Endothelial cell of umbilical vein (primary cell): ENCODE measurements around the gene C14orf132. TPM values are rescaled to one million over a fixed set of nuclear protein-coding genes. Genes with fewer than 3 reads are reported as not detected.

Experiments used
- BruUV-seq: library from RNA; stranded (reverse); fragments of 400-500 nt; replicated peaks from 2 replicates; lab custom pipeline; 2021; lab: Mats Ljungman, UMichigan
- CTCF ChIA-PET: fragments of 300-600, 350-600 bp; sonication (Branson Sonifier 250); formaldehyde crosslinking; loops from one replicate; lab custom pipeline; 2021; ENCODE audit warnings: antibody characterized with exemption, inconsistent platforms; lab: Charles Lee
- POLR2A ChIA-PET: fragments of 300-600, 350-600 bp; sonication (Branson Sonifier 250); formaldehyde crosslinking; loops from one replicate; lab custom pipeline; 2021; ENCODE audit warnings: antibody characterized with exemption, inconsistent platforms; lab: Charles Lee
- DNase-seq: peaks from one replicate; pipeline ENCODE4 v3.0.0-alpha.2; 2011; ENCODE audit warnings: low read depth, low spot score
- FAIRE-seq: peaks from 2 replicates; lab custom pipeline; 2011; peaks lifted over from hg19 to GRCh38; lab: Jason Lieb, UNC
- H2AFZ ChIP-seq: 2 replicates; pipeline ENCODE4 v1.6.0; 2012; ENCODE audit warnings: low read depth, low read length, control low read depth, inconsistent platforms
- H3K27ac ChIP-seq: 2 replicates; pipeline ENCODE4 v1.5.1; 2011; ENCODE audit warnings: low read depth, mild to moderate bottlenecking, control low read depth, low read length, moderate library complexity; ENCODE audit not compliant: insufficient read depth
- H3K27me3 ChIP-seq, 2 experiments: 2 replicates each; pipeline versions ENCODE4 v1.6.0 to v1.6.1; 2011; ENCODE audit warnings: low read length in 2 of 2, mixed read lengths in 1 of 2; ENCODE audit not compliant: control insufficient read depth in 2 of 2, insufficient read depth in 2 of 2
- H3K36me3 ChIP-seq, 2 experiments: 2 replicates in 1 of 2; 3 replicates in 1 of 2; pipeline ENCODE4 v1.5.1; 2011; ENCODE audit warnings: low read length in 2 of 2, mild to moderate bottlenecking in 1 of 2, moderate library complexity in 1 of 2; ENCODE audit not compliant: control insufficient read depth in 2 of 2, insufficient read depth in 2 of 2; ENCODE audit errors: extremely low read depth in 1 of 2
- H3K4me1 ChIP-seq: 3 replicates; pipeline ENCODE4 v1.5.1; 2011; ENCODE audit warnings: mild to moderate bottlenecking, low read length; ENCODE audit not compliant: control insufficient read depth, insufficient read depth; ENCODE audit errors: extremely low read depth
- H3K4me2 ChIP-seq: 2 replicates; pipeline ENCODE4 v1.6.1; 2011; ENCODE audit warnings: low read length, control low read depth, mixed read lengths; ENCODE audit not compliant: insufficient read depth
- H3K4me3 ChIP-seq, 3 experiments: fragments of 200-600 bp in 1 of 3; sonication (generic), shearing (Covaris generic) in 1 of 3; replicated peaks in 1 of 3; 2 replicates each; pipeline ENCODE4 v1.5.1; 2011 to 2016; ENCODE audit warnings: control low read depth in 3 of 3, low read length in 3 of 3, mild to moderate bottlenecking in 2 of 3, inconsistent platforms in 1 of 3, low read depth in 1 of 3, moderate library complexity in 1 of 3; ENCODE audit not compliant: insufficient read depth in 1 of 3
- H3K79me2 ChIP-seq: 2 replicates; pipeline ENCODE4 v1.6.0; 2012; ENCODE audit warnings: low read length, inconsistent platforms; ENCODE audit not compliant: control insufficient read depth, insufficient read depth
- H3K9ac ChIP-seq: replicated peaks from 2 replicates; pipeline ENCODE3; 2011; ENCODE audit warnings: low read length, control low read depth; ENCODE audit not compliant: insufficient read depth; ENCODE audit errors: extremely low read depth
- H3K9me1 ChIP-seq: replicated peaks from 3 replicates; pipeline ENCODE4 v1.6.0; 2011; ENCODE audit warnings: mild to moderate bottlenecking, low read length; ENCODE audit not compliant: control insufficient read depth, insufficient read depth; ENCODE audit errors: extremely low read depth
- H3K9me3 ChIP-seq: replicated peaks from 2 replicates; pipeline ENCODE4 v1.5.1; 2012; ENCODE audit warnings: low read length, inconsistent platforms; ENCODE audit not compliant: control insufficient read depth, insufficient read depth
- H4K20me1 ChIP-seq: replicated peaks from 2 replicates; pipeline ENCODE3; 2011; ENCODE audit warnings: mild to moderate bottlenecking, low read length; ENCODE audit not compliant: control insufficient read depth, insufficient read depth; ENCODE audit errors: extremely low read depth
- CTCF ChIP-seq, 2 donors: IDR thresholded peaks; 1 replicate in 1 of 2; 2 replicates in 1 of 2; pipeline ENCODE4 v1.5.1; 2011; ENCODE audit warnings: low read length in 2 of 2, mild to moderate bottlenecking in 2 of 2, moderate library complexity in 2 of 2, control low read depth in 1 of 2, inconsistent platforms in 1 of 2, low read depth in 1 of 2; ENCODE audit not compliant: insufficient read depth in 1 of 2; ENCODE audit errors: extremely low read depth in 1 of 2
- EZH2 ChIP-seq: IDR thresholded peaks from 2 replicates; pipeline ENCODE4 v1.6.1; 2012; ENCODE audit warnings: borderline replicate concordance, low read depth, mild to moderate bottlenecking, moderate library complexity, low read length, inconsistent platforms; ENCODE audit not compliant: severe bottlenecking
- FOS ChIP-seq: IDR thresholded peaks from 2 replicates; pipeline ENCODE4 v1.6.1; 2011; ENCODE audit warnings: mild to moderate bottlenecking, low read length, moderate library complexity, borderline replicate concordance; ENCODE audit not compliant: insufficient read depth
- GATA2 ChIP-seq: IDR thresholded peaks from 2 replicates; pipeline ENCODE4 v1.7.0; 2011; ENCODE audit warnings: low read depth, mild to moderate bottlenecking, moderate library complexity, mixed read lengths, low read length; ENCODE audit not compliant: insufficient read length, insufficient read depth
- JUN ChIP-seq: IDR thresholded peaks from 2 replicates; pipeline ENCODE4 v1.6.1; 2011; ENCODE audit warnings: borderline replicate concordance, low read depth; ENCODE audit not compliant: insufficient read length, insufficient read depth
- MAX ChIP-seq: IDR thresholded peaks from 2 replicates; pipeline ENCODE4 v1.6.1; 2011; ENCODE audit not compliant: insufficient read depth, insufficient read length
- MYC ChIP-seq: IDR thresholded peaks from one replicate; pipeline ENCODE4 v1.6.1; 2011; ENCODE audit warnings: mild to moderate bottlenecking, low read depth, low read length
- POLR2A ChIP-seq: IDR thresholded peaks from 2 replicates; pipeline ENCODE4 v1.6.1; 2012; ENCODE audit warnings: low read depth, mild to moderate bottlenecking, control low read depth, low read length
- POLR2AphosphoS5 ChIP-seq: IDR thresholded peaks from 2 replicates; pipeline ENCODE4 v1.6.1; 2012; ENCODE audit warnings: low read depth, mild to moderate bottlenecking, control low read depth, low read length, moderate library complexity; ENCODE audit not compliant: insufficient read depth
- dilution Hi-C: fragments of 300-500 bp; cut with MboI; formaldehyde crosslinking; loops from one replicate; pipeline ENCODE4 v1.15.0; 2019; ENCODE audit warnings: low sequenced_read_pairs; ENCODE audit not compliant: extremely low pct_ligation_motif_present
- intact Hi-C: fragments of 100-400 bp; cut with micrococcal nuclease; formaldehyde crosslinking; loops from one replicate; pipeline ENCODE4 v1.10.0; 2022
- polyA plus RNA-seq, 4 experiments: library from polyadenylated mRNA; depleted of rRNA in 3 of 4; stranded (reverse) in 3 of 4; unstranded in 1 of 4; fragments of >200 nt; gene quantifications; 2 replicates each; pipeline versions ENCODE4 v1.2.1 to v1.2.3, GENCODE V29; 2011 to 2012; ENCODE audit warnings: missing spikeins in 1 of 4
- total RNA-seq: library from RNA; stranded (reverse); gene quantifications from 2 replicates; pipeline ENCODE4 v1.2.3, GENCODE V29; 2021

The C14orf132 gene
- total and polyA plus RNA-seq, 2 donors (not counting 3 experiments of a cell fraction or from before 2014, with no cell fraction given) = 3.2 to 7.6 TPM

GRCh38 chr14:96139169-96139568, 100.0 kb downstream of the C14orf132 start:
- Histone ChIP-seq H3K27me3 (no peaks in the 10 kb centered on the region), H3K27ac (no peak overlapping the region), H2AFZ (no peak overlapping the region), H3K9me1 (no peaks in the 10 kb centered on the region), H3K4me3 (no peak overlapping the region), H3K4me2 (no peak overlapping the region), H3K79me2 (no peaks in the 10 kb centered on the region), H3K9ac (no peak overlapping the region), H3K4me1 (peaks cover 6% of the 10 kb centered on the region), H4K20me1 (no peaks in the 10 kb centered on the region), H3K9me3 (no peaks in the 10 kb centered on the region), H3K36me3 (no peaks in the 10 kb centered on the region)
- intact Hi-C loops = no loop called here
- DNase-seq (no peak), FAIRE-seq (no peak)
- no TSS peak for BruUV-seq
- dilution Hi-C loops = no loop called here
- POLR2A ChIA-PET = no interaction called here
- CTCF ChIA-PET = no interaction called here
- TF ChIP-seq POLR2A (no peak), FOS (no peak), GATA2 (no peak), MAX (no peak), JUN (no peak), EZH2 (no peak), POLR2AphosphoS5 (no peak), MYC (no peak), CTCF (IDR thresholded peaks at IDR 0.05; ENCODE audit: extremely low read depth in 1 of 2, insufficient read depth in 1 of 2, low read depth in 1 of 2, low read length in 2 of 2) (no peak)
